Mesodermal cell (in vitro differentiated cells): ENCODE results near the gene IBA57.

Experiments used
- H3K27ac ChIP-seq: 2 replicates; pipeline ENCODE4 v1.7.0; 2013; ENCODE audit warnings: mild to moderate bottlenecking, low read depth, low read length, moderate library complexity; ENCODE audit not compliant: severe bottlenecking
- H3K36me3 ChIP-seq: 2 replicates; pipeline ENCODE4 v1.7.1; 2013; ENCODE audit warnings: mild to moderate bottlenecking, low read length, moderate library complexity; ENCODE audit not compliant: control insufficient read depth, insufficient read depth
- H3K4me1 ChIP-seq: one replicate; pipeline ENCODE4 v1.7.1; 2013; ENCODE audit warnings: mild to moderate bottlenecking, low read length; ENCODE audit not compliant: insufficient read depth, control insufficient read depth, poor library complexity, severe bottlenecking
- H3K4me3 ChIP-seq: 2 replicates; pipeline ENCODE4 v1.7.0; 2013; ENCODE audit warnings: low read length, control low read depth, mild to moderate bottlenecking; ENCODE audit not compliant: insufficient read depth, poor library complexity, severe bottlenecking; ENCODE audit errors: extremely low read depth
- H3K9me3 ChIP-seq: 2 replicates; pipeline ENCODE4 v1.7.1; 2013; ENCODE audit warnings: mild to moderate bottlenecking, low read length, moderate library complexity; ENCODE audit not compliant: control insufficient read depth
- WGBS, 2 experiments: methylation state at CpG; one replicate each; pipeline ENCODE4 v1.1.5; 2013; ENCODE audit warnings: missing lambda C conversion rate in 2 of 2; ENCODE audit not compliant: insufficient coverage in 2 of 2; 5-methylcytosine and 5-hydroxymethylcytosine counted together

The IBA57 gene

DNA sequence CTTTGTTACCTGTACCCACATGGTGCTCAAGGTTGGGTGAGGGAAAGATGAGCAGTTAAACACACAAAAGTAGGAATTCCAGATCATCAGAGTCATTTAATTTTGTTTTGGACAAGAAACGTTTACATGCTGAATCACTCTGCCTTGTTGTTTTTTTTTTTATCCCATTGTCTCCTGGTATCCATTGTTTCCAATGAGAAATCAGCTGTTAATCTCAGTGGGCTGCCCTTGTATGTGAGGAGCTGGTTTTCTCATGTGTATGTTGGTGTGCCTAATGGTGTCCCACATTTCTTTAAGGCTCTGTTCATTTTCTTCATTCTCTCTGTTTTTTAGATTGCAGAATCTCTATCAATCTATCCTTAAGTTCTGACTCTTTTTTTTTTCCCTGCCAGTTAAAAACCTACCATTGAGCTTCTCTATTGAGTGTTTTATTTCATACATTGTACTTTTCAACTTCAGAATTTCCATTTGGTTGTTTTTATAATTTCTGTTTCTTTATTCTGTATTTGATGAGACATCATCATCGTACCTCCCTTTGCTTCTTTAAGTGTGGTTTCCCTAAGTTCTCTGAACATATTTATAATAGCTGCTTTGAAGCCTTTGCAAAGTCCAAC, 33.5 kb downstream of the IBA57 start:
- WGBS, 2 experiments, result 50 to 83% methylated on average over 1 to 2 of the region's 2 CpGs
- Histone ChIP-seq H3K4me1 (no peaks in the 10 kb centered on the region), H3K27ac (no peak overlapping the region), H3K4me3 (no peak overlapping the region), H3K36me3 (no peaks in the 10 kb centered on the region), H3K9me3 (peaks cover 22% of the 10 kb centered on the region)

DNA sequence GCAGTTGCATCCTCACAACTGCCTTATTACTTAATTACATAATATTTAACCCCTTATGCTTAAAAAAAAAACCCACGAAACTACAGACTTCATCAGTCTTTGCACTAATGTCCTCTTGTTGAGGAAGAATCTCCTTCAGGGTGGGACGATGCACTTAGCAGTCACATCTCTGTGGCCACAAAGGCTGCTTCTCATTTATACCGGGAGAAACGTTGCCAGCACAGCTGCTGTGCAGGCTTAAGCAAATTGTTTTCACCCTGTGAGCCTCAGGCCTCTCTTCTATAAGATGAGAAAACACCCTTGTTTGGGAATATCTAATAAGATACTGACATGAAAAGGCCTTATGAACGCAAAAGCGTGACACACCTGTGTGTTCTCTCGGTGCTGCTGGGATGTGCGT, 39.4 kb downstream of the IBA57 start:
- H3K36me3 ChIP-seq, result no peaks in the 10 kb centered on the region
- no peak overlapping the region for H3K4me3 ChIP-seq
- H3K9me3 ChIP-seq, result peaks cover under 1% of the 10 kb centered on the region
- H3K27ac ChIP-seq, result no peak overlapping the region
- H3K4me1 ChIP-seq, result peaks cover 2% of the 10 kb centered on the region
- WGBS, 2 experiments, result 76 to 95% methylated on average over 8 of the region's 8 CpGs

DNA sequence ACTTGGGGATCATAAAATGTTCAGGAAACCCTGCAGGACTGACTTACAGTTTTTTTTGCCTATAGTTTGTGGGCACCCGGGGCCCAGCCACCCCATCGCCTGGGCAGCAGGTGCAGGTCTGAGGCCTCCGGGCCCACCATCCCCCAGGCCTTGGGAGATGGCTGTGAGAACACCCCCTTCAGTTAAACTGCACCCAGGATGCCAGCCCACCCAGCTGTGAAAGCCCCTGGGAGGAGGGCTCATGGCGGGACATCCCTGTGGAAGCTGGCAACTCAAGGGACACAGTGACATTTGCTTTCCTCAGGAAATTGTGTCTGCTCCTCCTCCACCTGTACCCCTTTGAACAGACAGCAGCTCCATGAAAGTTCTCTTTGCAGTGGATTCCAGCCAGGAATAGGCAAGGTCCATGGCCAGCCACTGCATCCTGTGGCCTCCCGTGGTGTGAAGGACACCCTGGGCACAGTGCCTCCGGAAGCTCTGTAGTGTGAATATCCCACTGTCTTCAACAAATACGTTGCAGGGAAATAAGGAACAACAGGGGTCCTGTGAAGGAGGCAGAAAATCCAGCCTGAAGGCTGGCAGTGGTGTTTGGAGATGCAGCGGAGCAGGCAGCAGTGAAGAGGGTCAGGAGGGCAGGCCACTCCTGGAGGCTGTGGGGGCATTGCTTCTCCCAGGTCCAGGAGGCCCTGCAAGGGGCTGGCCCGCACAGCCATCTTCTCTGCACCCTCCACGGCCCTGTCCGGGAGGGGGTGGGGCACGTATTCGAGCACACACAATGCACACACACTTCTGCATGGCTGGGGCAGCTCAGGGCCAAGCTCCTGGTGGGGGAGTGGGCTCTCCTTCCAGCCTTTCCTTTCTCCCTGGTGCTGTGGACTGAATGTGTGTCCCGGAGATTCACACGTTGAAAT, 40.2 kb downstream of the IBA57 start:
- Histone ChIP-seq H3K4me3 (no peak overlapping the region), H3K36me3 (no peaks in the 10 kb centered on the region), H3K9me3 (no peaks in the 10 kb centered on the region), H3K4me1 (peaks cover 2% of the 10 kb centered on the region), H3K27ac (no peak overlapping the region)
- 65 to 89% methylated on average over 7 to 8 of the region's 15 CpGs for WGBS, 2 experiments

DNA sequence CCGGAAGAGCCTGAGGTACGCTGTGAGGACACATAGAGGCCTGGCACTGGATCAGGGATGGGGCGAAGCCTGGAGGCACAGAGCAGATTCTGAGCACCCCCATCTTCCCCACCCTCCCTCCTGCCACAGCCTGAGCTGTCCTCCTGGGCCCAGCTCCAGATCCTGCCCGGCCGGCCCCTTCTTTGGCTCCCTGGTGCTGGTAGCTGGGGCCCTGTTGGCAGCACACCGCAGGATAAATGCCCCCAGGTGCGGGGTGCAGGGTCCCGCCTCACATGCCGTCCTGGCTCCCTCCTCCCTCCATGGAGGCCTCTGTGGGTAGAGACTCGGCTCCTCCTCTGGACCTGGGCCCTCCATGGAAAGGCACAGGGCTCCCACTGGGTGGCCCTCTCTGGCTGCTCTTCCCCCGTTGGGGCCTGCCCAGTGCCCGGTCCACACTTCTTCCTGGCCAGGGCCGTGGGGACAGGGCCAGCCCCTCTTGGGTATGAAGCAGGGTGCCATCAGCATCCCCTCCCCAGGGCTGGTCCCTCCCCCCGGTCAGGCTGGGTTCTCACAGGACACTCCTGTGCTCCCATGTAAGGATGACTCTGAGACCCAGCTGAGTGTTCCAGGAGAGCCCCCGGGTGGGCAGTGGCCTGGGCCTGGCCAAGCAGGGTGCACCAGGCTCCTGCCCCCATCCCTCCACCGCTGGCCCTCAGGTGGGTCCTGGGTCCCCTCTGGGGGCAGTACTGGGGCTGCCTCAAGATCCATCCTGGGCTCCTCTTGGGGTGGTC, 41.2 kb downstream of the IBA57 start:
- Histone ChIP-seq H3K9me3 (no peaks in the 10 kb centered on the region), H3K36me3 (no peaks in the 10 kb centered on the region), H3K4me3 (no peak overlapping the region), H3K4me1 (peaks cover 2% of the 10 kb centered on the region), H3K27ac (no peak overlapping the region)
- WGBS, 2 experiments, result 87 to 88% methylated on average over 15 to 16 of the region's 16 CpGs

DNA sequence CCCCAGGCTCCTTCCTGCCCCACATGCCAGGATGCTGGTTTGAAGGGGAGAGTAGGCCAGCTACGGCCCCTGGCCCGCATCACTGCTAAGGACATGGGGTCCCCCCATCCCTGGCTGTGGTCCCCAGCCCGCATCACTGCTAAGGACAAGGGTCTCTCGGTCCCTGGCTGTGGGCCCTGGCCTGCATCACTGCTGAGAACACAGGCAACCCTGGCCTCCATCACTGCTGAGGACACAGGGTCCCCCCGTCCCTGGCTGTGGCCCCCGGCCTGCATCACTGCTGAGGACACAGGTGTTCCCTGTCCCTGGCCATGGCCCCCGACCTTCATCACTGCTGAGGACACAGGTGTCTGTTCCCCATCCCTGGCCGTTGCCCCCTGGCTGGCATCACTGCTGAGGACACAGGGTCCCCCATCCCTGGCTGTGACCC, 41.8 kb downstream of the IBA57 start:
- Histone ChIP-seq H3K9me3 (no peaks in the 10 kb centered on the region), H3K4me1 (peaks cover 2% of the 10 kb centered on the region), H3K36me3 (no peaks in the 10 kb centered on the region), H3K27ac (no peak overlapping the region), H3K4me3 (no peak overlapping the region)
- 95 to 97% methylated on average over 6 of the region's 8 CpGs for WGBS, 2 experiments

DNA sequence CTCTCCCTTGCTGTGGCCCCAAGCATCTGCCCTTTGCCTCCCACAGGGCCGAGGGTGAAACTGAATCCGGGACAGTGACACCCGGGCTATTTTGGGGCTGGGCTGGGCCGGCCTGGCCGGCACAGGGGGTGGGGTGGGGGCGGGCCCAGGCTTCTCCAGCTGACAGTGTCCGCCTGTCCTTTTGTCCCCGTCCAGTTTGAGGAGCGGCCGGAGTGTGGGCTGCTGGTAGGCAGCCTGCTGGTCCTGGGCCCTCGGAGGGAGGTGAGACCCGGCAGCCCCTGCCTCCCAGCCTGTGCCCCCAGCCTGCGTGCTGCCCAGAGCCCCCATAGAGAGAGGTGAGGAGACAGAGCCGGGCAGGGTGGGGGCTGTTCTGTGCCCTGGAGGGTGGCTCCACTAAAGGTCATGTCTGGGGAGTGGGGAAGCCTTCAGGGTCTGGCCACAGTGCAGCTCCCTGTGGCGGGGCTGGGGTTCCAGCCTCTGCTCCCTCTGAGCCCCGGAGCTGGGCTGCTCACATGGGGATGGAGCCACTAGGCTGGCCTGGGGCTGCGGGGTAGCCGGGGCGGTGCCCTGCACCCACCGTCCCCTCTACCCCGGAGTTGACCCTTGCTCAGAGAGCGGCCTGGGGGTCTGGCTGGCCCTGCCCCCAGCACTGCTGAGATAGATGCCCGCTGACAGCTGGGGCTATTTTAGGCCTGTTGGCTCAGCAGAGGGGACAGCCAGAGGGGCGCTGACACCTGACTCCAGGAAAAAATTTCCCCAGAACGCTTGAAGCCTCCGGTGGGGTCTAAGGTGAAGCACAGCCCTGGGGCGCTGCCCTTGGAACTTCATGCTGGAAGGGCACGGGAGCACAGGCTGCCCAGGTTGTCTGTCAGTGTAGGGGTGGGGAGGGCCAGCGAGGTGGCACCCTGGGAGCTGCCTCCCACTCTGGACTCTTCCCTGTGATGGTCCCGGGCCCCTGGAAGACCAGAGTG, 42.5 kb downstream of the IBA57 start, which contains the start of gene OBSCN:
TSS of gene OBSCN (plus strand) at position 194 of the 971 bp plus-strand sequence. CDS start 3,740 bp downstream, outside the sequence.
- H3K4me3 ChIP-seq, result no peak within 1 kb of the TSS
- 62 to 70% methylated on average over 19 to 24 of the region's 30 CpGs for WGBS, 2 experiments
- peaks cover 2% of the 10 kb centered on the region for H3K4me1 ChIP-seq
- H3K9me3 ChIP-seq, result no peaks in the 10 kb centered on the region
- H3K27ac ChIP-seq, result no peak within 1 kb of the TSS
- no peaks in the 10 kb centered on the region for H3K36me3 ChIP-seq

DNA sequence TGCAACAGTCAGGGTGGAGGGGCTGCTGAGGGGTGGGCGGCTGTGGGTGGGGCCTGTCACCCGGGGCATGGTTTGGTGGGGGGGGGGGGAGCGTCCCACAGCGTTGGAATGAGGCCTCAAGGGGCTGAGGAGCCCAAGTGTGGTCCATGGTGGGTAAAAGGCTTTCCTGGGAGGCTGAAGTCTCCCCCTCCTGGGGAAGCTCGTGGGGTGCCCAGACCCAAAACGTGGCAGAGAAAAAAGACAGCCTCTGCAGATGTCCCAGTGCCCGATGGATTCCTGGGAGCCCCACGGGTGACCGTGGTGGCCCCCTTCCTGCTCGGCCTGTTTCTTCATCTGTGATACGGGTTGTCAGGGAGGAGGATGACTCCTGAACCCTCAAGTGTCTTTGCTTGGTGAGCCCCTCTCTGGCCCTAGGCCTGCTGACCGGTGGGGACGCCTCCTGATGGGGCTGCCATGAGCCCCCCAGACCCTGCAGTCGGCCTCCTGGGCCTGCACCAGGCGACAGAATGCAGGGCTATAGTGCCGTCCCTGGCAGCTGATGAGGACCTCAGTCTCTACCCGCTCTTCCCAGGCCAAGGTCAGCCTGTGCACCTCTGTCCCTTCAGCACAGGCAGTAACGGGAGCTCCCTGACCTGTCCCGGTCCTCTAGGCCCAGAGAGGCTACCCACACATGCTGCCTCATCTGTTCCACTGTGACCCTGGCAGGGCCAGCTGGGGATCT, 43.4 kb downstream of the IBA57 start:
- Histone ChIP-seq H3K36me3 (no peaks in the 10 kb centered on the region), H3K4me1 (peaks cover 2% of the 10 kb centered on the region), H3K27ac (no peak overlapping the region), H3K4me3 (no peak overlapping the region), H3K9me3 (no peaks in the 10 kb centered on the region)
- WGBS, 2 experiments, result 84 to 90% methylated on average over 12 to 14 of the region's 19 CpGs

DNA sequence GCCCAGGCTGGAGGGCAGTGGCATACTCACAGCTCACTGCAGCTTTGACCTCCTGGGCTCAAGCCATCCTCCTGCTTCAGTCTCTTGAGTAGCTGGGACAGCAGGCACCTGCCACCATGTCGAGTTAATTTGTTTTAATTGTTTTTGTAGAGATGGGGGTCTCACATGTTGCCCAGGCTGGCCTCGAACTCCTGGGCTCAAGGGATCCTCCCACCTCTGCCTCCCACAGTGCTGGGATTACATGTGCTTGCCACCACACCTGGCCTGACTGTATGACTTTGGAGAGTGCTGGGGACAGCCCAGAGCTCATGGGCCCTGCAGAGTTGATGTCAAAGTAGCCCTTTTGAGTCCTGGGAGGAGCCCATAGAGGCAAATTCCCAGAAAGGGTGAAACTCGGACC, 44.1 kb downstream of the IBA57 start:
- H3K9me3 ChIP-seq, result no peaks in the 10 kb centered on the region
- 63 to 80% methylated on average over 1 of the region's 3 CpGs for WGBS, 2 experiments
- H3K36me3 ChIP-seq, result peaks cover 3% of the 10 kb centered on the region
- H3K27ac ChIP-seq, result no peak overlapping the region
- H3K4me3 ChIP-seq, result no peak overlapping the region
- H3K4me1 ChIP-seq, result peaks cover 2% of the 10 kb centered on the region

DNA sequence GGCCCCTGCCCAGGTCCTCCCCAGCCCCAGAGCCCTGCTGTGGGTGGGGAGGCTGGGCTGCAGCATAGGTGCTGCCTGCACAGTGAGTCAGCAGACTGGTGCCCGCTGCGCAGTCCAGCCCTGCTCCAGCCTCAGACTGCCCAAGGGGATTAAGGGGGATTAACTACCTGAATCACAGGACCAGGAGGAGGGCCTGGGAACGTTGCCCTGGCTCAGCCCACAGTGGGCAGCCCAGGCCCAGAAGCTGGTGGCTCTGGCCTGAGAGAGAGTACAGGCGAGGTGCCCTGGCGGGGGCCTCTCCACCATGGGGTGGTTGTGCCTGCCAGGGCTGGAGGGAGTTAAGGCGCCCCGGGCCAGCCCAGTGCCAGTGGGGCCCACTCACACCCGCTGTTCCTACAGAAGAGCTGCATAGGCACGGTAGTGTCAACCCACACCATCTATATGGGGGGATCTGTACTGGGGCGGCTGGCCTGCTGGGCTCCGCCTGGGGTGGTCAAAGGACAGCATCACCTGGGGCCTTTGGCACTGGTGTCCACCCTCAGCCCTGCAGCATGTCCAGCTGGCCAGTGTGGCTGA, 44.6 kb downstream of the IBA57 start:
- 96 to 97% methylated on average over 7 to 10 of the region's 11 CpGs for WGBS, 2 experiments
- Histone ChIP-seq H3K4me1 (peaks cover 2% of the 10 kb centered on the region), H3K4me3 (no peak overlapping the region), H3K36me3 (peaks cover 6% of the 10 kb centered on the region), H3K9me3 (no peaks in the 10 kb centered on the region), H3K27ac (no peak overlapping the region)
